ENCODE results near the gene CCL16.
"Not testable (repeated sequence)": the region's sequence is repeated elsewhere in the genome, so short reads cannot be mapped to it uniquely, and the experiment has no call there.

Gene CCL16
- 0 to 0.11 (median 0) reads per million in 18 experiments for total RNA-seq

GRCh38 chr17:35981246-35981645 is at the start of gene CCL16:
CCL16 (minus strand) TSS chr17:35981497; CDS start chr17:35981420, 77 bp downstream.
- DNase-seq, result no peak

- DNase-seq, result no peak
Measured at GRCh38 chr17:36030956-36031355, 49.7 kb upstream of the CCL16 start.

GRCh38 chr17:36027761-36028160 is 46.5 kb upstream of the CCL16 start:
- DNase-seq, result no peak

GRCh38 chr17:36024106-36024869 is 43.0 kb upstream of the CCL16 start:
- DNase-seq, result no peak

GRCh38 chr17:36019423-36019822 is 38.1 kb upstream of the CCL16 start:
- no peak for DNase-seq

- DNase-seq, result peak; percentile 45 to 73
Measured at GRCh38 chr17:36017799-36018198, 36.5 kb upstream of the CCL16 start, which contains the start of gene CCL23. CCL23 (minus strand) TSS chr17:36017972; CDS start chr17:36017897, 75 bp downstream.

GRCh38 chr17:36016555-36016954 is 35.3 kb upstream of the CCL16 start:
- DNase-seq, result no peak

GRCh38 chr17:36015895-36016294 is 34.6 kb upstream of the CCL16 start:
- DNase-seq, result not testable (repeated sequence)

- DNase-seq, result no peak
Measured at GRCh38 chr17:36014946-36015345, 33.6 kb upstream of the CCL16 start.

- no peak for DNase-seq
Measured at GRCh38 chr17:36011201-36011600, 29.9 kb upstream of the CCL16 start.

GRCh38 chr17:36008998-36009665 is 27.8 kb upstream of the CCL16 start:
- DNase-seq, result peak; percentile 39 to 43

- DNase-seq, result no peak
Measured at GRCh38 chr17:36004594-36005108, 23.4 kb upstream of the CCL16 start.

- no peak for DNase-seq
Measured at GRCh38 chr17:36002631-36003030, 21.3 kb upstream of the CCL16 start.

GRCh38 chr17:36001862-36002603 is 20.7 kb upstream of the CCL16 start:
- no peak for DNase-seq

- no peak for DNase-seq
Measured at GRCh38 chr17:36001110-36001771, 19.9 kb upstream of the CCL16 start, which contains the start of gene CCL15. CCL15 (minus strand) TSS chr17:36001553; CDS start chr17:36001492, 61 bp downstream.

GRCh38 chr17:36000732-36001109 is 19.4 kb upstream of the CCL16 start:
- DNase-seq, result no peak

- DNase-seq, result peak; percentile 40 to 60
Measured at GRCh38 chr17:35998756-35999155, 17.5 kb upstream of the CCL16 start.

GRCh38 chr17:35998018-35998545 is 16.8 kb upstream of the CCL16 start:
- DNase-seq, result no peak

- not testable (repeated sequence) for DNase-seq
Measured at GRCh38 chr17:35995346-35995745, 14.0 kb upstream of the CCL16 start.

- no peak for DNase-seq
Measured at GRCh38 chr17:35991075-35991474, 9.8 kb upstream of the CCL16 start.

- no peak for DNase-seq
Measured at GRCh38 chr17:35988164-35988563, 6.9 kb upstream of the CCL16 start.

GRCh38 chr17:35986643-35987042 is 5.3 kb upstream of the CCL16 start, which contains the start of gene CCL14:
CCL14 (minus strand) TSS chr17:35986729; CDS start chr17:35986649, 80 bp downstream.
- no peak for DNase-seq

All from inflammatory macrophage (primary cell).